Endothelial cell of umbilical vein (primary cell): Measurements from ENCODE around the gene SCAF1. TPM values are rescaled to one million over a fixed set of nuclear protein-coding genes. Genes with fewer than 3 reads are reported as not detected.

Source experiments
- BruUV-seq: library from RNA; stranded (reverse); fragments of 400-500 nt; replicated peaks from 2 replicates; lab custom pipeline; 2021; lab: Mats Ljungman, UMichigan
- CTCF ChIA-PET: fragments of 300-600, 350-600 bp; sonication (Branson Sonifier 250); formaldehyde crosslinking; loops from one replicate; lab custom pipeline; 2021; ENCODE audit warnings: antibody characterized with exemption, inconsistent platforms; lab: Charles Lee
- POLR2A ChIA-PET: fragments of 300-600, 350-600 bp; sonication (Branson Sonifier 250); formaldehyde crosslinking; loops from one replicate; lab custom pipeline; 2021; ENCODE audit warnings: antibody characterized with exemption, inconsistent platforms; lab: Charles Lee
- DNase-seq: peaks from one replicate; pipeline ENCODE4 v3.0.0-alpha.2; 2011; ENCODE audit warnings: low read depth, low spot score
- FAIRE-seq: peaks from 2 replicates; lab custom pipeline; 2011; peaks lifted over from hg19 to GRCh38; lab: Jason Lieb, UNC
- H2AFZ ChIP-seq: 2 replicates; pipeline ENCODE4 v1.6.0; 2012; ENCODE audit warnings: low read depth, low read length, control low read depth, inconsistent platforms
- H3K27ac ChIP-seq: 2 replicates; pipeline ENCODE4 v1.5.1; 2011; ENCODE audit warnings: low read depth, mild to moderate bottlenecking, control low read depth, low read length, moderate library complexity; ENCODE audit not compliant: insufficient read depth
- H3K27me3 ChIP-seq, 2 experiments: 2 replicates each; pipeline versions ENCODE4 v1.6.0 to v1.6.1; 2011; ENCODE audit warnings: low read length in 2 of 2, mixed read lengths in 1 of 2; ENCODE audit not compliant: control insufficient read depth in 2 of 2, insufficient read depth in 2 of 2
- H3K36me3 ChIP-seq, 2 experiments: 2 replicates in 1 of 2; 3 replicates in 1 of 2; pipeline ENCODE4 v1.5.1; 2011; ENCODE audit warnings: low read length in 2 of 2, mild to moderate bottlenecking in 1 of 2, moderate library complexity in 1 of 2; ENCODE audit not compliant: control insufficient read depth in 2 of 2, insufficient read depth in 2 of 2; ENCODE audit errors: extremely low read depth in 1 of 2
- H3K4me1 ChIP-seq: 3 replicates; pipeline ENCODE4 v1.5.1; 2011; ENCODE audit warnings: mild to moderate bottlenecking, low read length; ENCODE audit not compliant: control insufficient read depth, insufficient read depth; ENCODE audit errors: extremely low read depth
- H3K4me2 ChIP-seq: 2 replicates; pipeline ENCODE4 v1.6.1; 2011; ENCODE audit warnings: low read length, control low read depth, mixed read lengths; ENCODE audit not compliant: insufficient read depth
- H3K4me3 ChIP-seq, 3 experiments: fragments of 200-600 bp in 1 of 3; sonication (generic), shearing (Covaris generic) in 1 of 3; replicated peaks in 1 of 3; 2 replicates each; pipeline ENCODE4 v1.5.1; 2011 to 2016; ENCODE audit warnings: control low read depth in 3 of 3, low read length in 3 of 3, mild to moderate bottlenecking in 2 of 3, inconsistent platforms in 1 of 3, low read depth in 1 of 3, moderate library complexity in 1 of 3; ENCODE audit not compliant: insufficient read depth in 1 of 3
- H3K79me2 ChIP-seq: 2 replicates; pipeline ENCODE4 v1.6.0; 2012; ENCODE audit warnings: low read length, inconsistent platforms; ENCODE audit not compliant: control insufficient read depth, insufficient read depth
- H3K9ac ChIP-seq: replicated peaks from 2 replicates; pipeline ENCODE3; 2011; ENCODE audit warnings: low read length, control low read depth; ENCODE audit not compliant: insufficient read depth; ENCODE audit errors: extremely low read depth
- H3K9me1 ChIP-seq: replicated peaks from 3 replicates; pipeline ENCODE4 v1.6.0; 2011; ENCODE audit warnings: mild to moderate bottlenecking, low read length; ENCODE audit not compliant: control insufficient read depth, insufficient read depth; ENCODE audit errors: extremely low read depth
- H3K9me3 ChIP-seq: replicated peaks from 2 replicates; pipeline ENCODE4 v1.5.1; 2012; ENCODE audit warnings: low read length, inconsistent platforms; ENCODE audit not compliant: control insufficient read depth, insufficient read depth
- H4K20me1 ChIP-seq: replicated peaks from 2 replicates; pipeline ENCODE3; 2011; ENCODE audit warnings: mild to moderate bottlenecking, low read length; ENCODE audit not compliant: control insufficient read depth, insufficient read depth; ENCODE audit errors: extremely low read depth
- EZH2 ChIP-seq: IDR thresholded peaks from 2 replicates; pipeline ENCODE4 v1.6.1; 2012; ENCODE audit warnings: borderline replicate concordance, low read depth, mild to moderate bottlenecking, moderate library complexity, low read length, inconsistent platforms; ENCODE audit not compliant: severe bottlenecking
- FOS ChIP-seq: IDR thresholded peaks from 2 replicates; pipeline ENCODE4 v1.6.1; 2011; ENCODE audit warnings: mild to moderate bottlenecking, low read length, moderate library complexity, borderline replicate concordance; ENCODE audit not compliant: insufficient read depth
- GATA2 ChIP-seq: IDR thresholded peaks from 2 replicates; pipeline ENCODE4 v1.7.0; 2011; ENCODE audit warnings: low read depth, mild to moderate bottlenecking, moderate library complexity, mixed read lengths, low read length; ENCODE audit not compliant: insufficient read length, insufficient read depth
- JUN ChIP-seq: IDR thresholded peaks from 2 replicates; pipeline ENCODE4 v1.6.1; 2011; ENCODE audit warnings: borderline replicate concordance, low read depth; ENCODE audit not compliant: insufficient read length, insufficient read depth
- MYC ChIP-seq: IDR thresholded peaks from one replicate; pipeline ENCODE4 v1.6.1; 2011; ENCODE audit warnings: mild to moderate bottlenecking, low read depth, low read length
- POLR2A ChIP-seq: IDR thresholded peaks from 2 replicates; pipeline ENCODE4 v1.6.1; 2012; ENCODE audit warnings: low read depth, mild to moderate bottlenecking, control low read depth, low read length
- POLR2AphosphoS5 ChIP-seq: IDR thresholded peaks from 2 replicates; pipeline ENCODE4 v1.6.1; 2012; ENCODE audit warnings: low read depth, mild to moderate bottlenecking, control low read depth, low read length, moderate library complexity; ENCODE audit not compliant: insufficient read depth
- dilution Hi-C: fragments of 300-500 bp; cut with MboI; formaldehyde crosslinking; loops from one replicate; pipeline ENCODE4 v1.15.0; 2019; ENCODE audit warnings: low sequenced_read_pairs; ENCODE audit not compliant: extremely low pct_ligation_motif_present
- intact Hi-C: fragments of 100-400 bp; cut with micrococcal nuclease; formaldehyde crosslinking; loops from one replicate; pipeline ENCODE4 v1.10.0; 2022
- polyA plus RNA-seq, 4 experiments: library from polyadenylated mRNA; depleted of rRNA in 3 of 4; stranded (reverse) in 3 of 4; unstranded in 1 of 4; fragments of >200 nt; gene quantifications; 2 replicates each; pipeline versions ENCODE4 v1.2.1 to v1.2.3, GENCODE V29; 2011 to 2012; ENCODE audit warnings: missing spikeins in 1 of 4
- total RNA-seq: library from RNA; stranded (reverse); gene quantifications from 2 replicates; pipeline ENCODE4 v1.2.3, GENCODE V29; 2021
- TF ChIP-seq, protein P1 (sequence below): IDR thresholded peaks from 2 replicates; pipeline ENCODE4 v1.6.1; 2011; ENCODE audit not compliant: insufficient read depth, insufficient read length
- TF ChIP-seq, protein P2 (sequence below), 2 donors: IDR thresholded peaks; 1 replicate in 1 of 2; 2 replicates in 1 of 2; pipeline ENCODE4 v1.5.1; 2011; ENCODE audit warnings: low read length in 2 of 2, mild to moderate bottlenecking in 2 of 2, moderate library complexity in 2 of 2, control low read depth in 1 of 2, inconsistent platforms in 1 of 2, low read depth in 1 of 2; ENCODE audit not compliant: insufficient read depth in 1 of 2; ENCODE audit errors: extremely low read depth in 1 of 2

SCAF1 gene
- total and polyA plus RNA-seq, 2 donors (not counting 3 experiments of a cell fraction or from before 2014, with no cell fraction given) = 13.3 to 75.8 TPM

DNA sequence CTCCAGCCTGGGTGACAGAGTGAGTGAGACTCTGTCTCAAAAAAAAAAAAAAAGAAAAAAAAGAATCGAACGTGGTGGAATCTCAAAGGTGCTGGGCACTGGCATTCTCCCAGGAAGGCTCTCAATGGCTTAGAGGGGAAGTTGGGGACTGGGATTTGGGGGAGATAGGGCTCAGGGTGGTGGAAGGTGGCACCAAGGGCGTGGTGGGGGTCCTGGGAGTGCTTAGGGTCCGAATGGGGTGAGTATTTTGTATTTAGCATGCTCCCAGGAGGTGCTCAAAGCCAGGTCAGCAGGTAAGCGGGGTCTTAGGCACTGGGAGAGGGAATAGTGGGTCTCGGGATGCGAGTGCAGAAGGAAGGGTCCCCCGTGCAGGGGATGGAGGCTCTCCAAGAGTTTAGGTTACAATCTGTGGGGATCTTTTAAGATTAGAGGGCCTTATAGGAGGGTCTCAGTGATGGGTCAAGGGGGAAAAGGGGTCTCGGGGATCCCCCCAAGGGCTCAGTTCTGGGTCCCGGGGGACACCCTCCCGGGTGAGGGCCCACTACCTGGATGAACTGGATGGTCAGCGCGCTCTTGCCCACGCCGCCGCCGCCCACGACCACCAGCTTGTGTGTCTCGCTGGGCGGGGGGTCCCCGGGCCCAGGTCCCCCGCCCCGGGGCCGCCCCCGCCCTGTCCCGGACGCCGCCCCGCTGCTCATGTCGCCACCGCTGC, 2.5 kb upstream of the SCAF1 start:
- no peak for TF ChIP-seq MYC
- peak; percentile 50 for TF ChIP-seq POLR2AphosphoS5
- BruUV-seq = TSS peak; percentile 8
- peaks cover 33% of the 10 kb centered on the region for H3K4me1 ChIP-seq
- dilution Hi-C loops (no loop called here), intact Hi-C loops (loop anchor here (1.0 to 5.0 kb wide), 11 partner anchors 26 to 289 kb away; partner anchors contain the start of genes AKT1S1, ALDH16A1, ATF5 and BCL2L12)
- peak overlapping the region; percentile 60 for H3K4me2 ChIP-seq
- peak overlapping the region; percentile 56 for H3K27ac ChIP-seq
- no peak for FAIRE-seq
- no peaks in the 10 kb centered on the region for H3K27me3 ChIP-seq
- peak overlapping the region; percentile 80 for H3K9ac ChIP-seq
- ChIA-PET POLR2A (interaction anchor here (0.5 to 1.9 kb wide), 11 partner anchors 8 to 152 kb away, joined by 3 to 15 read pairs (median 6); partner anchors contain the start of genes AP2A1, NOSIP, PRMT1 and RPL13A), CTCF (interaction anchor here (0.7 to 1.5 kb wide), 8 partner anchors 8 to 42 kb away, joined by 3 to 11 read pairs (median 4); no protein-coding TSS in a partner anchor)
- H3K36me3 ChIP-seq = peaks cover 0 to 2% of the 10 kb centered on the region in 2 experiments
- peaks cover 38% of the 10 kb centered on the region for H3K79me2 ChIP-seq
- DNase-seq = no peak
- H4K20me1 ChIP-seq = no peaks in the 10 kb centered on the region
- H3K4me3 ChIP-seq = peak overlapping the region; percentile 57 to 83 (median 72)
- no peak overlapping the region for H2AFZ ChIP-seq
- no peaks in the 10 kb centered on the region for H3K9me1 ChIP-seq
- no peaks in the 10 kb centered on the region for H3K9me3 ChIP-seq

DNA sequence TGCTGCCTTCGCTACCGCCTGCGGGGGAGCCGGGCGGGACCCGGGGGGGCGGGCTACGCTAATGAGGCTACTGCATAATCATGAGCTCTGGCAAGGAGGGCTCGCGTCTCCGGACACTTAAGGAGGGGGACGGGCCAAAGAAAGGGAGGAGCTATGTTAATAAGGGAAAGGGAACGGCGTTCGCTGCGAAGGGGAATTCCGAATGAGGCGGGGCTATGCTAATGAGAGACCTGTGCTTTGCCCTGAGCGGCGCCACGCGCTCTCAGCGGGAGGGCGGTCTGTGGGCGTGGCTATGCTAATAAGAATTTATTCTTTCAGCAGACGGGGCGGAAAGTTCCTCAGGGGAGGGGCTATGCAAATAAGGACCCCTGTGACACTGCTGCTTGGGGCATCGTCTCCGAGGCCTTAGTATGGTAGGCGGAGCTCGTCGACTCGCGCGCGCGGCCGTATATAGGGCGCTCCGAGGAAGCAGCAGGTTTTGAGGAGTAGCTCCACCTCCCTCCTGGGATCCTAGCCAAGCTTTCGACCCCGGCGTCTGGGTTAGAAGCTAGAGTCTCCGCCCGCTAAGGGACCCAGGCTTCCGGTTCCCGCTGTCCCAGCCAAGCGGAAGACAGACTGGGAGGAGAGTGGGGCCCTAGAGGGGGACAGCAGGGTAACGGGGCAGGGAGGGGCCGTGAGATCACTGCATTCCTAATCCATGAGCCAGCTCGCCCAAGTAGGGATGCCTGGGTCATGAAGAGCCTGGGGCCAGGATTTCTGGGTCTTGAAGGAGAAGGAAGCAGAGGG, 1.7 kb upstream of the SCAF1 start, which contains the start of gene RRAS:
Gene RRAS, minus strand, starts transcription at position 31 of the 786 bp plus-strand sequence. CDS start 45 bp downstream, outside the sequence.
- FAIRE-seq = peak; percentile 100
- CTCF ChIA-PET = interaction anchor here (0.6 to 1.5 kb wide), 11 partner anchors 9 to 94 kb away, joined by 3 to 11 read pairs (median 4); no protein-coding TSS in a partner anchor
- dilution Hi-C loops = no loop called here

More for the DNA sequence above, 1.7 kb upstream of the SCAF1 start, which contains the start of gene RRAS:
- no peaks in the 10 kb centered on the region for H4K20me1 ChIP-seq
- peak within 1 kb of the TSS; percentile 57 to 83 (median 72) for H3K4me3 ChIP-seq
- peak within 1 kb of the TSS; percentile 99 for H3K9ac ChIP-seq
- no peaks in the 10 kb centered on the region for H3K9me1 ChIP-seq
- no peak for TF ChIP-seq EZH2
- no peak for TF ChIP-seq MYC
- TF ChIP-seq, protein P1, sequence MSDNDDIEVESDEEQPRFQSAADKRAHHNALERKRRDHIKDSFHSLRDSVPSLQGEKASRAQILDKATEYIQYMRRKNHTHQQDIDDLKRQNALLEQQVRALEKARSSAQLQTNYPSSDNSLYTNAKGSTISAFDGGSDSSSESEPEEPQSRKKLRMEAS = no peak
- TF ChIP-seq JUN = peak; percentile 81
- no peak for TF ChIP-seq GATA2
- TF ChIP-seq POLR2AphosphoS5 = peak; percentile 93
- peak; percentile 82 for TF ChIP-seq FOS
- TF ChIP-seq, protein P2, sequence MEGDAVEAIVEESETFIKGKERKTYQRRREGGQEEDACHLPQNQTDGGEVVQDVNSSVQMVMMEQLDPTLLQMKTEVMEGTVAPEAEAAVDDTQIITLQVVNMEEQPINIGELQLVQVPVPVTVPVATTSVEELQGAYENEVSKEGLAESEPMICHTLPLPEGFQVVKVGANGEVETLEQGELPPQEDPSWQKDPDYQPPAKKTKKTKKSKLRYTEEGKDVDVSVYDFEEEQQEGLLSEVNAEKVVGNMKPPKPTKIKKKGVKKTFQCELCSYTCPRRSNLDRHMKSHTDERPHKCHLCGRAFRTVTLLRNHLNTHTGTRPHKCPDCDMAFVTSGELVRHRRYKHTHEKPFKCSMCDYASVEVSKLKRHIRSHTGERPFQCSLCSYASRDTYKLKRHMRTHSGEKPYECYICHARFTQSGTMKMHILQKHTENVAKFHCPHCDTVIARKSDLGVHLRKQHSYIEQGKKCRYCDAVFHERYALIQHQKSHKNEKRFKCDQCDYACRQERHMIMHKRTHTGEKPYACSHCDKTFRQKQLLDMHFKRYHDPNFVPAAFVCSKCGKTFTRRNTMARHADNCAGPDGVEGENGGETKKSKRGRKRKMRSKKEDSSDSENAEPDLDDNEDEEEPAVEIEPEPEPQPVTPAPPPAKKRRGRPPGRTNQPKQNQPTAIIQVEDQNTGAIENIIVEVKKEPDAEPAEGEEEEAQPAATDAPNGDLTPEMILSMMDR (IDR thresholded peaks at IDR 0.05; ENCODE audit: extremely low read depth in 1 of 2, insufficient read depth in 1 of 2, low read depth in 1 of 2, low read length in 2 of 2) = no peak
- peak; percentile 93 for TF ChIP-seq POLR2A
- no peak within 1 kb of the TSS for H2AFZ ChIP-seq
- peaks cover 33% of the 10 kb centered on the region for H3K4me1 ChIP-seq
- intact Hi-C loops = loop anchor here (1.0 to 5.0 kb wide), 11 partner anchors 25 to 288 kb away; partner anchors contain the start of genes AKT1S1, ALDH16A1, ATF5 and BCL2L12
- peaks cover 46% of the 10 kb centered on the region for H3K79me2 ChIP-seq
- H3K36me3 ChIP-seq = peaks cover 0 to 1% of the 10 kb centered on the region in 2 experiments
- no peaks in the 10 kb centered on the region for H3K9me3 ChIP-seq
- peak within 1 kb of the TSS; percentile 68 for H3K4me2 ChIP-seq
- no peaks in the 10 kb centered on the region for H3K27me3 ChIP-seq
- H3K27ac ChIP-seq = peak within 1 kb of the TSS; percentile 99
- POLR2A ChIA-PET = interaction anchor here (0.5 to 1.9 kb wide), 17 partner anchors 9 to 375 kb away, joined by 3 to 15 read pairs (median 5); partner anchors contain the start of genes AP2A1, NOSIP, PRMT1 and RCN3
- DNase-seq = peak; percentile 100
- no TSS peak for BruUV-seq
